ENCODE measurements around the gene RND1. TPM values are rescaled to one million over a fixed set of nuclear protein-coding genes. Genes with fewer than 3 reads are reported as not detected.
A peak's percentile ranks its signal among the peaks of the same experiment; 100 is the strongest.
"Not testable (repeated sequence)": the region's sequence is repeated elsewhere in the genome, so short reads cannot be mapped to it uniquely, and the experiment has no call there.

The RND1 gene
- total and polyA plus RNA-seq, 4 experiments from 2014 or later = 0.85 to 2.6 (median 1.1) TPM

GRCh38 chr12:48854488-48854887 is 11.2 kb downstream of the RND1 start:
- Histone ChIP-seq H3K4me3 (ENCODE audit: low read length in 2 of 2) (no peak overlapping the region), H3K36me3 (ENCODE audit: insufficient read depth, low read length) (peaks cover 8% of the 10 kb centered on the region), H3K9me3 (ENCODE audit: control insufficient read depth in 1 of 2, low read length in 2 of 2) (no peaks in the 10 kb centered on the region), H3K27me3 (ENCODE audit: insufficient read depth, low read length) (no peaks in the 10 kb centered on the region), H3K27ac (ENCODE audit: low read depth, low read length) (no peak overlapping the region), H3K4me1 (ENCODE audit: insufficient read depth, low read length) (peaks cover 26% of the 10 kb centered on the region)
- peak overlapping the region in 1 of 7 donors; percentile 25 for H3K27ac Mint-ChIP-seq
- H3K4me1 Mint-ChIP-seq = peaks cover 24 to 38% (median 31%) of the 10 kb centered on the region in 4 donors
- ChIA-PET CTCF (ENCODE audit: partially characterized antibody) (interaction anchor here (0.8 to 13.4 kb wide), 19 partner anchors 10 to 142 kb away, joined by 3 to 247 read pairs (median 11); partner anchors contain the start of genes CACNB3, RND1 and WNT1), POLR2A (ENCODE audit: partially characterized antibody) (interaction anchor here (0.7 to 7.7 kb wide), 3 partner anchors 12 to 125 kb away, joined by 3 to 82 read pairs (median 54); partner anchors contain the start of genes RND1 and WNT1)
- intact Hi-C loops (cut with micrococcal nuclease) = no loop called here
- no peaks in the 10 kb centered on the region for H3K27me3 Mint-ChIP-seq
- peaks cover 9 to 25% of the 10 kb centered on the region in 2 donors for H3K36me3 Mint-ChIP-seq
- no peak overlapping the region for H3K4me3 Mint-ChIP-seq
- no peak for DNase-seq
- H3K9me3 Mint-ChIP-seq = no peaks in the 10 kb centered on the region

DNA sequence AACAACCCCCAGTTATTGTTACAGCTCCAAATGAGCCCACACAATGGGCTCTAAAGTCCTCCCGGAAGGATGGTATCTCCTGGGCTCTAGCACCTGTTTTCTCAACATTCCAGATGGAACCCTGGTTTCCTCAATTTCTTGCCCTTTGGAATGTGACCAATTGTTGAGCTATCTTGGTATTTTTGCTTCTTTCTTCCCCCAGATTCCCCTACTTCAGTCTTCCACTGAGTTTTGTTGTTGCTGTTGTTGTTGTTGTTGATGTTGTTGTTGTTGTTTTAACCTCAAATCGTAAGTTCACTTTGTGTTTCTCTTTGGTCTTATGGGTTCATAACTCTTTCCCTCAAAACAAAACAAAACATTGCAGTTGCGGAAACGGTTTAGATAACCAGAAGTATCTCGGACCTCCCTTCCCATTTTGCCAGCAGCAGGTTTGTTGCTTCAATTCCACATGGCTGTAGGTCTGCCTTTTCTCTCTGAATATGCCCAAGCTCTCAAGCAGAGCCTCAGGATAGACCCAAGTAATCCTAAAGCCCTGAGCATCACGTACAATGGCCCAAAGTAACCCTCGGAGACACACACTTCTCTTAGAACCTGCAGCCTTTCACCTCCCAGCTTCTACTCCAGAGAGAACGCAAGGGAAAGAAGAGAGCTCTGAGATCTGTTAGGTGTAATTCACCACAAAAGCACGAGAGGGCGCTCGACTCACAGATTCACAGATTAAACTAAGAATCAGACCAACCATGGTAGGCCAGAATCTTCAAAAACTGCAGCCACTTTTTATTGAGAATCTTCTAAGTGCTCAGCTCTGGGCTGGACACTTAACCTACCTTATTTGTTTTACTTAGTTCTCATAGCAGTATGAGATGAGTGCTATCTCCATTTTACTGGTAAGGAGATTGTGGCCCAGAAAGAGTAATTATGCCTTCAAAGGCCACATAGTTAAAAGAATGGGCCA is 12.7 kb downstream of the RND1 start:
- Mint-ChIP-seq H3K36me3 (peaks cover 9 to 29% of the 10 kb centered on the region in 2 donors), H3K27me3 (no peaks in the 10 kb centered on the region), H3K27ac (peak overlapping the region; percentile 92 to 99 (median 99)), H3K4me1 (peaks cover 27 to 43% (median 35%) of the 10 kb centered on the region in 4 donors), H3K9me3 (no peaks in the 10 kb centered on the region), H3K4me3 (peak overlapping the region; percentile 91 to 100 (median 98))
- peak overlapping the region; percentile 91 for H3K27ac ChIP-seq (ENCODE audit: low read depth, low read length)
- intact Hi-C loops (cut with micrococcal nuclease) = loop anchor here (1.0 kb wide), 8 partner anchors 12 to 165 kb away; partner anchors contain the start of genes PRKAG1 and RND1
- no peaks in the 10 kb centered on the region for H3K27me3 ChIP-seq (ENCODE audit: insufficient read depth, low read length)
- CTCF ChIA-PET (ENCODE audit: partially characterized antibody) = interaction anchor here (0.6 to 13.4 kb wide), 39 partner anchors 9 to 321 kb away, joined by 3 to 247 read pairs (median 8); partner anchors contain the start of genes ARF3, CACNB3, FKBP11 and RND1
- peak overlapping the region; percentile 39 to 95 for H3K4me3 ChIP-seq (ENCODE audit: low read length in 2 of 2)
- H3K4me1 ChIP-seq (ENCODE audit: insufficient read depth, low read length) = peaks cover 29% of the 10 kb centered on the region
- H3K36me3 ChIP-seq (ENCODE audit: insufficient read depth, low read length) = peaks cover 12% of the 10 kb centered on the region
- POLR2A ChIA-PET (ENCODE audit: partially characterized antibody) = interaction anchor here (0.8 to 7.7 kb wide), 33 partner anchors 8 to 888 kb away, joined by 3 to 82 read pairs (median 6); partner anchors contain the start of genes ARF3, CACNB3, FKBP11 and KANSL2
- H3K9me3 ChIP-seq (ENCODE audit: control insufficient read depth in 1 of 2, low read length in 2 of 2) = no peaks in the 10 kb centered on the region
- DNase-seq = peak; percentile 85 to 88 (median 87)

GRCh38 chr12:48851883-48852733 is 13.6 kb downstream of the RND1 start, which contains the start of gene DDX23:
TSS of gene DDX23 (minus strand) at chr12:48852163. CDS start at chr12:48845782, 6,381 bp downstream.
- Mint-ChIP-seq H3K27me3 (no peaks in the 10 kb centered on the region), H3K36me3 (peaks cover 9 to 30% of the 10 kb centered on the region in 2 donors), H3K4me3 (peak within 1 kb of the TSS; percentile 91 to 100 (median 98)), H3K9me3 (no peaks in the 10 kb centered on the region), H3K27ac (peak within 1 kb of the TSS; percentile 92 to 99 (median 99)), H3K4me1 (peaks cover 28 to 49% (median 40%) of the 10 kb centered on the region in 4 donors)
- peak within 1 kb of the TSS; percentile 39 to 95 for H3K4me3 ChIP-seq (ENCODE audit: low read length in 2 of 2)
- DNase-seq = peak; percentile 89 to 96 (median 92)
- no peaks in the 10 kb centered on the region for H3K9me3 ChIP-seq (ENCODE audit: control insufficient read depth in 1 of 2, low read length in 2 of 2)
- intact Hi-C loops (cut with micrococcal nuclease) = loop anchor here (1.0 kb wide), 2 partner anchors 33 to 166 kb away; partner anchors contain the start of gene PRKAG1
- no peaks in the 10 kb centered on the region for H3K27me3 ChIP-seq (ENCODE audit: insufficient read depth, low read length)
- peak within 1 kb of the TSS; percentile 91 for H3K27ac ChIP-seq (ENCODE audit: low read depth, low read length)
- peaks cover 32% of the 10 kb centered on the region for H3K4me1 ChIP-seq (ENCODE audit: insufficient read depth, low read length)
- ChIA-PET POLR2A (ENCODE audit: partially characterized antibody) (interaction anchor here (0.6 to 7.7 kb wide), 38 partner anchors 8 to 1235 kb away, joined by 3 to 82 read pairs (median 6); partner anchors contain the start of genes ARF3, CACNB3, FKBP11 and KANSL2), CTCF (ENCODE audit: partially characterized antibody) (interaction anchor here (0.7 to 13.4 kb wide), 35 partner anchors 9 to 236 kb away, joined by 3 to 247 read pairs (median 10); partner anchors contain the start of genes ARF3, CACNB3, FKBP11 and RND1)
- peaks cover 12% of the 10 kb centered on the region for H3K36me3 ChIP-seq (ENCODE audit: insufficient read depth, low read length)

DNA sequence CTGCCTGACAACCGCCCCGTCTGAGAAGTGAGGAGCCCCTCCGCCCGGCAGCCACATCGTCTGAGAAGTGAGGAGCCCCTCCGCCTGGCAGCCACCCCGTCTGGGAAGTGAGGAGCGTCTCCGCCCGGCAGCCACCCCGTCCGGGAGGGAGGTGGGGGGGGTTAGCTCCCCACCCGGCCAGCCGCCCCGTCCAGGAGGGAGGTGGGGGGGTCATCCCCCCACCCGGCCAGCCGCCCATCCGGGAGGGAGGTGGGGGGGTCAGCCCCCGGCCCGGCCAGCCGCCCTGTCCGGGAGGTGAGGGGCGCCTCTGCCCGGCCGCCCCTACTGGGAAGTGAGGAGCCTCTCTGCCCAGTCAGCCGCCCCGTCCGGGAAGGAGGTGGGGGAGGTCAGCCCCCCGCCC is 23.6 kb downstream of the RND1 start:
- peaks cover 50% of the 10 kb centered on the region for H3K36me3 ChIP-seq (ENCODE audit: insufficient read depth, low read length)
- H3K4me3 Mint-ChIP-seq; intact Hi-C loops (cut with micrococcal nuclease); H3K27me3 Mint-ChIP-seq; H3K4me1 ChIP-seq (ENCODE audit: insufficient read depth, low read length); H3K27ac ChIP-seq (ENCODE audit: low read depth, low read length); H3K27ac Mint-ChIP-seq; DNase-seq; H3K9me3 ChIP-seq (ENCODE audit: control insufficient read depth in 1 of 2, low read length in 2 of 2); H3K4me1 Mint-ChIP-seq; H3K9me3 Mint-ChIP-seq; H3K27me3 ChIP-seq (ENCODE audit: insufficient read depth, low read length); H3K4me3 ChIP-seq (ENCODE audit: low read length in 2 of 2); CTCF ChIA-PET (ENCODE audit: partially characterized antibody); POLR2A ChIA-PET (ENCODE audit: partially characterized antibody): not testable (repeated sequence)
- peaks cover 33 to 56% of the 10 kb centered on the region in 2 donors for H3K36me3 Mint-ChIP-seq

DNA sequence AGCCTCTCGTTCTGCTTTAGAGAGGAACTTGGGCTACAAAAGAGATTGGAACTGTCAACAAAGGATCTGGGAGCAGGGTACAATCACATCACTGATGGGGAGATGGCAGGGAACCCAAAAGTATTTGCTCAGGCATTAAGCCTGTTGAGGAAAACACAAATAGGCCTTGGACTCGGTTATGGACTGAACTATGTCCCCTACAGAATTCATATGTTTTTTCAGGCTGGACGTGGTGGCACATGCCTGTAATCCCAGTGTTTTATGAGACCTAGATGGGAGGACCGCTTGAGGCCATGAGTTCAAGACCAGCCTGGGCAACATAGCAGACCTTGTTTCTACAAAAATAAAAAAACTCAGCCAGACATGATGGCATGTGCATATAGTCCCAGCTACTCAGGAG is 27.6 kb downstream of the RND1 start:
- Mint-ChIP-seq H3K36me3 (peaks cover 46 to 62% of the 10 kb centered on the region in 2 donors), H3K27ac (peak overlapping the region in 2 of 7 donors; percentile 21 to 54), H3K9me3 (no peaks in the 10 kb centered on the region), H3K27me3 (no peaks in the 10 kb centered on the region), H3K4me1 (peaks cover 0 to 2% (median under 1%) of the 10 kb centered on the region in 4 donors), H3K4me3 (no peak overlapping the region)
- no peak for DNase-seq
- ChIA-PET CTCF (ENCODE audit: partially characterized antibody) (interaction anchor here (1.0 kb wide), 1 partner anchor 15 kb away, joined by 3 read pairs; no protein-coding TSS in a partner anchor), POLR2A (ENCODE audit: partially characterized antibody) (no interaction called here)
- no peak overlapping the region for H3K27ac ChIP-seq (ENCODE audit: low read depth, low read length)
- no peaks in the 10 kb centered on the region for H3K9me3 ChIP-seq (ENCODE audit: control insufficient read depth in 1 of 2, low read length in 2 of 2)
- no peaks in the 10 kb centered on the region for H3K4me1 ChIP-seq (ENCODE audit: insufficient read depth, low read length)
- H3K4me3 ChIP-seq (ENCODE audit: low read length in 2 of 2) = no peak overlapping the region
- no peaks in the 10 kb centered on the region for H3K27me3 ChIP-seq (ENCODE audit: insufficient read depth, low read length)
- peaks cover 59% of the 10 kb centered on the region for H3K36me3 ChIP-seq (ENCODE audit: insufficient read depth, low read length)
- intact Hi-C loops (cut with micrococcal nuclease) = no loop called here

- H3K27ac ChIP-seq (ENCODE audit: low read depth, low read length) = no peak overlapping the region
- DNase-seq = no peak
- no peak overlapping the region for H3K4me3 Mint-ChIP-seq
- no peaks in the 10 kb centered on the region for H3K9me3 Mint-ChIP-seq
- H3K36me3 Mint-ChIP-seq = peaks cover 54 to 81% of the 10 kb centered on the region in 2 donors
- no peaks in the 10 kb centered on the region for H3K4me1 ChIP-seq (ENCODE audit: insufficient read depth, low read length)
- H3K36me3 ChIP-seq (ENCODE audit: insufficient read depth, low read length) = peaks cover 77% of the 10 kb centered on the region
- ChIA-PET POLR2A (ENCODE audit: partially characterized antibody) (interaction anchor here (0.6 kb wide), 1 partner anchor 21 kb away, joined by 3 read pairs; no protein-coding TSS in a partner anchor), CTCF (ENCODE audit: partially characterized antibody) (interaction anchor here (1.4 to 2.0 kb wide), 2 partner anchors 18 to 58 kb away, joined by 3 to 7 read pairs; no protein-coding TSS in a partner anchor)
- intact Hi-C loops (cut with micrococcal nuclease) = no loop called here
- H3K27ac Mint-ChIP-seq = no peak overlapping the region
- H3K27me3 ChIP-seq (ENCODE audit: insufficient read depth, low read length) = no peaks in the 10 kb centered on the region
- H3K4me1 Mint-ChIP-seq = peaks cover 0 to 8% (median 0%) of the 10 kb centered on the region in 4 donors
- H3K4me3 ChIP-seq (ENCODE audit: low read length in 2 of 2) = no peak overlapping the region
- H3K9me3 ChIP-seq (ENCODE audit: control insufficient read depth in 1 of 2, low read length in 2 of 2) = no peaks in the 10 kb centered on the region
- no peaks in the 10 kb centered on the region for H3K27me3 Mint-ChIP-seq
These were observed 33.2 kb downstream of the RND1 start for GRCh38 chr12:48832321-48833060.

Measured in CD4-positive, alpha-beta memory T cell (primary cell).